A673 (cell line): ENCODE data around the gene EID3.

ENCODE experiments used
- EZH2 ChIP-seq: fragments of 200-600 bp; sonication (generic); IDR thresholded peaks from 2 replicates; pipeline ENCODE4 v1.6.1; 2017; ENCODE audit warnings: borderline replicate concordance, low read depth, mild to moderate bottlenecking, mixed read lengths, antibody characterized with exemption, low read length; ENCODE audit not compliant: poor library complexity, severe bottlenecking
- TF ChIP-seq, protein P1 (sequence below): fragments of 300-800, 200-600 bp; sonication (generic); conservative IDR thresholded peaks from 2 replicates; pipeline ENCODE4 v1.5.1; 2017; ENCODE audit warnings: low read depth, mild to moderate bottlenecking, antibody characterized with exemption, low read length, moderate library complexity, mixed read lengths

DNA sequence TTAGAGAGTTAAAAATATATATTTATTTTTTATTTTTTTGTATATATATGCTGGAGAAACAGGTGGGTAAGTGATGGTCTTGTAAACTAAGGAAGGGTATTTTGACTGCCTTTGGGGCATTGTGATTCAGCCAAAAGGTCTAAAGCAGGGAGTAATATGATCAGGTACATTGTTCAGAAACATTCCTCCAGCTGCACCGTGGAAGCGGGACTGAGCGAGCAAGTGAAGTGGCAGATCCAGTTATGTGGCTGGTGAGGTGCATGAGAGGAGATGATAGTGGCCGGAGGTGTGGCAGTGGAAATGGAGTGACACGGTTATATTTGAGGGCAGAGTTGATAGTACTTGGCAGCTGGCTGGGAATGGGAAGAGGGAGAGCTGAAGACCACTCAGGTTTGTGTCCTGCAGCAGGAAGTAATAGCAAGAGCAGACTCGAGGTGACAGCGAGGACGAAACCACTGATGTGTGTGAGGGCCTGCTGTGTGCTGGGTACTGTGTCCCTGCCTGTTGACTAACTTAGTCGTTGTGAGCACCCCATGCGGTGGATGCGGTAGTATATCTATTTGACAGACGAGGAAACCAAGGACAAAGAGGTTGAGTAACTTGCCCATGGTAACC, 39.2 kb downstream of the EID3 start:
- TF ChIP-seq, protein P1, sequence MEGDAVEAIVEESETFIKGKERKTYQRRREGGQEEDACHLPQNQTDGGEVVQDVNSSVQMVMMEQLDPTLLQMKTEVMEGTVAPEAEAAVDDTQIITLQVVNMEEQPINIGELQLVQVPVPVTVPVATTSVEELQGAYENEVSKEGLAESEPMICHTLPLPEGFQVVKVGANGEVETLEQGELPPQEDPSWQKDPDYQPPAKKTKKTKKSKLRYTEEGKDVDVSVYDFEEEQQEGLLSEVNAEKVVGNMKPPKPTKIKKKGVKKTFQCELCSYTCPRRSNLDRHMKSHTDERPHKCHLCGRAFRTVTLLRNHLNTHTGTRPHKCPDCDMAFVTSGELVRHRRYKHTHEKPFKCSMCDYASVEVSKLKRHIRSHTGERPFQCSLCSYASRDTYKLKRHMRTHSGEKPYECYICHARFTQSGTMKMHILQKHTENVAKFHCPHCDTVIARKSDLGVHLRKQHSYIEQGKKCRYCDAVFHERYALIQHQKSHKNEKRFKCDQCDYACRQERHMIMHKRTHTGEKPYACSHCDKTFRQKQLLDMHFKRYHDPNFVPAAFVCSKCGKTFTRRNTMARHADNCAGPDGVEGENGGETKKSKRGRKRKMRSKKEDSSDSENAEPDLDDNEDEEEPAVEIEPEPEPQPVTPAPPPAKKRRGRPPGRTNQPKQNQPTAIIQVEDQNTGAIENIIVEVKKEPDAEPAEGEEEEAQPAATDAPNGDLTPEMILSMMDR = no peak
- TF ChIP-seq EZH2 = no peak
